HEK293T (cell line): Measurements from ENCODE around the gene SFRP5.
A peak's percentile ranks its signal among the peaks of the same experiment; 100 is the strongest.

Experiments used
- CTCF ChIA-PET: fragments of 350-600 bp; formaldehyde crosslinking; extraction: SDS; loops from one replicate; lab custom pipeline; 2021; ENCODE audit warnings: antibody characterized with exemption, inconsistent platforms; lab: Yijun Ruan, JAX
- POLR2A ChIA-PET: fragments of 350-600 bp; formaldehyde crosslinking; extraction: SDS; loops from one replicate; lab custom pipeline; 2020; ENCODE audit warnings: antibody characterized with exemption, inconsistent platforms; lab: Yijun Ruan, JAX
- DNase-seq: peaks from one replicate; pipeline ENCODE4 v3.0.0; 2012; ENCODE audit warnings: mixed read lengths; ENCODE audit errors: extremely low spot score
- ARNT ChIP-seq: fragments of 450-650 bp; IDR thresholded peaks from 2 replicates; pipeline ENCODE4 v1.6.1; 2017; ENCODE audit warnings: mild to moderate bottlenecking
- BHLHE40 ChIP-seq: fragments of 450-650 bp; IDR thresholded peaks from 2 replicates; pipeline ENCODE4 v1.6.1; 2016; ENCODE audit warnings: mild to moderate bottlenecking, moderate library complexity, borderline replicate concordance
- CTBP1 ChIP-seq: fragments of 450-650 bp; IDR thresholded peaks from 2 replicates; pipeline ENCODE4 v1.6.1; 2016; ENCODE audit warnings: borderline replicate concordance
- ELF4 ChIP-seq: fragments of 450-650 bp; IDR thresholded peaks from 2 replicates; pipeline ENCODE4 v1.6.1; 2017; ENCODE audit warnings: antibody characterized with exemption
- FOXA1 ChIP-seq: fragments of 450-650 bp; IDR thresholded peaks from 2 replicates; pipeline ENCODE4 v1.6.1; 2016; ENCODE audit warnings: mild to moderate bottlenecking
- FOXK2 ChIP-seq: fragments of 450-650 bp; IDR thresholded peaks from 2 replicates; pipeline ENCODE4 v1.6.1; 2016; ENCODE audit warnings: mild to moderate bottlenecking
- FOXM1 ChIP-seq: fragments of 450-650 bp; IDR thresholded peaks from 2 replicates; pipeline ENCODE4 v1.6.1; 2017; ENCODE audit warnings: mild to moderate bottlenecking, borderline replicate concordance
- HDGF ChIP-seq: fragments of 450-650 bp; IDR thresholded peaks from 2 replicates; pipeline ENCODE4 v1.6.1; 2017; ENCODE audit warnings: antibody characterized with exemption, borderline replicate concordance
- L3MBTL2 ChIP-seq: fragments of 450-650 bp; conservative IDR thresholded peaks from 2 replicates; pipeline ENCODE4 v1.6.1; 2016; ENCODE audit warnings: mild to moderate bottlenecking
- LEF1 ChIP-seq: fragments of 450-650 bp; IDR thresholded peaks from 2 replicates; pipeline ENCODE4 v1.6.1; 2017; ENCODE audit warnings: mild to moderate bottlenecking, borderline replicate concordance
- NFRKB ChIP-seq: fragments of 450-650 bp; IDR thresholded peaks from 2 replicates; pipeline ENCODE4 v1.6.1; 2016; ENCODE audit warnings: mild to moderate bottlenecking, moderate library complexity
- PKNOX1 ChIP-seq: fragments of 450-650 bp; IDR thresholded peaks from 2 replicates; pipeline ENCODE4 v1.6.1; 2016
- SP1 ChIP-seq: fragments of 450-650 bp; IDR thresholded peaks from 2 replicates; pipeline ENCODE4 v1.6.1; 2017
- SUZ12 ChIP-seq: fragments of 450-650 bp; IDR thresholded peaks from 2 replicates; pipeline ENCODE4 v1.6.1; 2016; ENCODE audit warnings: mild to moderate bottlenecking
- TARDBP ChIP-seq: fragments of 450-650 bp; IDR thresholded peaks from 2 replicates; pipeline ENCODE4 v1.6.1; 2016
- ZNF384 ChIP-seq: fragments of 450-650 bp; IDR thresholded peaks from 2 replicates; pipeline ENCODE4 v1.6.1; 2016

SFRP5 gene

GRCh38 chr10:97737770-97738265 lies 34.0 kb downstream of the SFRP5 start:
- no peak for DNase-seq
- CTCF ChIA-PET: no interaction called here
- TF ChIP-seq NFRKB: no peak
- TF ChIP-seq FOXM1: no peak
- TF ChIP-seq ELF4: no peak
- TF ChIP-seq L3MBTL2: no peak
- no peak for TF ChIP-seq LEF1
- no peak for TF ChIP-seq ZNF384
- TF ChIP-seq HDGF: no peak
- no peak for TF ChIP-seq TARDBP
- TF ChIP-seq ARNT: no peak
- TF ChIP-seq PKNOX1: no peak
- no peak for TF ChIP-seq SUZ12
- no peak for TF ChIP-seq FOXK2
- no peak for TF ChIP-seq FOXA1
- POLR2A ChIA-PET: no interaction called here

GRCh38 chr10:97736902-97737769 lies 34.7 kb downstream of the SFRP5 start, which contains the start of gene ZFYVE27:
Gene ZFYVE27 (plus strand): TSS chr10:97737128. CDS start chr10:97738478, 1,350 bp downstream.
- CTCF ChIA-PET: interaction anchor here (0.6 to 2.6 kb wide), 5 partner anchors 28 to 35 kb away, joined by 3 to 15 read pairs (median 5); no protein-coding TSS in a partner anchor
- POLR2A ChIA-PET: interaction anchor here (0.6 to 3.0 kb wide), 25 partner anchors 8 to 337 kb away, joined by 3 to 42 read pairs (median 4); partner anchors contain the start of genes AVPI1 and MARVELD1
- TF ChIP-seq ELF4 (peak; percentile 90), ZNF384 (no peak), FOXK2 (no peak), L3MBTL2 (peak; percentile 100)
- DNase-seq: peak; percentile 100

- ChIA-PET POLR2A (interaction anchor here (0.6 to 3.0 kb wide), 27 partner anchors 9 to 277 kb away, joined by 3 to 42 read pairs (median 4); partner anchors contain the start of genes AVPI1 and MARVELD1), CTCF (interaction anchor here (0.6 to 2.6 kb wide), 6 partner anchors 27 to 178 kb away, joined by 3 to 15 read pairs (median 4); no protein-coding TSS in a partner anchor)
- DNase-seq: no peak
- TF ChIP-seq CTBP1 (no peak), PKNOX1 (no peak), FOXA1 (no peak)
These were observed 35.3 kb downstream of the SFRP5 start for GRCh38 chr10:97736403-97736901.

- ChIA-PET POLR2A (interaction anchor here (0.7 to 3.5 kb wide), 3 partner anchors 20 to 65 kb away, joined by 3 to 10 read pairs (median 6); no protein-coding TSS in a partner anchor), CTCF (interaction anchor here (0.6 to 5.1 kb wide), 5 partner anchors 24 to 633 kb away, joined by 3 to 30 read pairs (median 4); no protein-coding TSS in a partner anchor)
- no peak for DNase-seq
- TF ChIP-seq ELF4 (no peak), FOXA1 (no peak), CTBP1 (no peak), HDGF (no peak), LEF1 (no peak), PKNOX1 (no peak), ZNF384 (no peak), FOXM1 (no peak), SUZ12 (no peak), ARNT (no peak), NFRKB (no peak), SP1 (no peak), TARDBP (no peak), L3MBTL2 (no peak), FOXK2 (no peak), BHLHE40 (no peak)
These were observed 37.8 kb downstream of the SFRP5 start for GRCh38 chr10:97734021-97734420.

GRCh38 chr10:97733256-97733655 lies 38.5 kb downstream of the SFRP5 start:
- CTCF ChIA-PET: interaction anchor here (0.6 to 5.1 kb wide), 2 partner anchors 32 to 632 kb away, joined by 4 to 30 read pairs; no protein-coding TSS in a partner anchor
- no peak for TF ChIP-seq ELF4
- no peak for TF ChIP-seq NFRKB
- TF ChIP-seq ZNF384: no peak
- no peak for TF ChIP-seq CTBP1
- no peak for DNase-seq
- POLR2A ChIA-PET: interaction anchor here (1.2 to 3.5 kb wide), 2 partner anchors 19 to 57 kb away, joined by 6 to 10 read pairs; no protein-coding TSS in a partner anchor

GRCh38 chr10:97732052-97732359 lies 39.8 kb downstream of the SFRP5 start:
- no peak for DNase-seq
- POLR2A ChIA-PET: interaction anchor here (0.7 to 1.1 kb wide), 3 partner anchors 14 to 45 kb away, joined by 3 read pairs; partner anchors contain the start of gene AVPI1
- CTCF ChIA-PET: interaction anchor here (0.6 to 5.1 kb wide), 7 partner anchors 23 to 155 kb away, joined by 3 to 30 read pairs (median 7); no protein-coding TSS in a partner anchor
- TF ChIP-seq FOXK2 (no peak), ELF4 (no peak), FOXA1 (no peak), NFRKB (no peak), SP1 (no peak), BHLHE40 (no peak), L3MBTL2 (no peak), FOXM1 (no peak), HDGF (no peak), CTBP1 (no peak), PKNOX1 (no peak), TARDBP (no peak), LEF1 (no peak), ARNT (no peak), SUZ12 (no peak), ZNF384 (no peak)
